DLD1 (cell line): ENCODE data around the gene C19orf73.

ENCODE experiments used
- in situ Hi-C: cut with HindIII; loops from 2 replicates; pipeline ENCODE4 v1.10.0; 2017; ENCODE audit warnings: low sequenced_read_pairs

The C19orf73 gene

DNA sequence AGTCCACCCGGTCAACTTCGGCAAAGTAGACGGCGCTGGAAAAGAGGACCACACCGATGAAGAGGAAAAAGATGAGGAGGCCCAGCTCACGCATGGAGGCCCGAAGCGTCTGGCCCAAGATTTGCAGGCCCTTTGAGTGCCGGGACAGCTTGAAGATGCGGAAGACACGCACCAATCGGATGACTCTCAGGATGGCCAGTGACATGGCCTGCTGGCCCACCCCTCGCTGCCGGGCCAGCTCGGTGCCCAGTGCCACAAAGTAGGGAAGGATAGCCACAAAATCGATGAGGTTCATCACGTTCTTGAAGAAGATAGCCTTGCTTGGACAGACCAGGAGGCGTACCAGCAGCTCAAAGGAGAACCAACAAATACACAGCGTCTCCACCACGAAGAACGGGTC lies 48.5 kb downstream of the C19orf73 start:
- in situ Hi-C loops: no loop called here

DNA sequence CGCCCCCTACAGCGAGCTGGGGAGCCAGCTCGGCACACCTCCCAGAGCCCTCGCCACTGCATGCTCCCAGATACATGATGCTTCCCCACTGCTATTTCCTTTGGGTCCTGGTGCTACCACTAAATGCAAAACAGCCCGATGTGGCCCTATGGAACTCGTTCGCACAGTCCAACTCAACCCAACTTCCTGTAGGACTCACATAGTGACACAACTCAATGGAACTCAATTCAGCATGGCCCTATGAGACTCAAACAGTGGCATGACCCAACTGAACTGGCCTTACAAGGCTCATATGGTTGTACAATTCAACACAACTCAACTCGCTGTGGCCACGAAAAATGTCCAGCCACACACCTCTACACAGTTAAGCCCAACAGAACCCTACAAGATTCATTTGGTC lies 49.9 kb downstream of the C19orf73 start:
- in situ Hi-C loops: no loop called here
